Measurements from ENCODE around the gene AZU1. TPM values are rescaled to one million over a fixed set of nuclear protein-coding genes. Genes with fewer than 3 reads are reported as not detected.

The AZU1 gene
- polyA plus RNA-seq, 2 of the 4 experiments (the other 2 are of a cell fraction): 0.31 to 0.32 TPM

DNA sequence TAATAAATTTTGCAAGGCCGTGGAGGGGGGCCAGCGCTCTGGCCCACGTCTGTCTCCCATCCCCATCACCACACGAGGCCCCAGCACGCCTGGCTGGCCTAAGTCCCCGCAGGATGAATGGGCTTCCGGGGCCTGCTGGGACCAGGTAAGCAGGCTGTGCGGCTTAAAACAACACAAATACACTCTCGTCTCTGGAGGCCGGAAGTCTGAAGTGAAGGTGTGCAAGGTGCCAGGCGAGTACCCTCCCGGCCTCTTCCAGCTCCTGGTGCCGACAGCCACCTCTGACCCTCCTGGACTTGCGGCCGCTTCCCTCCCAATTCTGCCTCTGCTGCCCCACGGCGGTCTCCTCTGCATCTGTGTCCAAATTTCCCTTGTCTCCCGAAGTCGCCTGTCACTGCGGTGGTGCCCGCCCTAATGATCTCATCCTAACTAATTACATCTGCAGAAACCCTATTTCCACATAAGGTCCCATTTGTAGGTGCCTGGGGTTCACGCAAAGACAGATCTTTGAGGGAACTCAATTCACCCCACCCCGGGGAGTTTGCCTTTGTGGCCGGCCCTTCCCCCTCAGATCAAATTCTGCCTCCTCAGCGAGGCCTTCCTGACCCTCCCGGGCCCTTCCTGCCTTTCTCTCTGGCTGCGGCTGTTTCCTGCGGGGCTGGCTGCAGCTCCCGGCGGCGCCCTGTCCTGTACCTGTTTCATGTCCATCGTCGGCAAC is 38.5 kb upstream of the AZU1 start:
- Histone ChIP-seq H3K4me2 (peak overlapping the region; percentile 24; the same call in 1 of the 3 replicates), H3K9me3 (no peaks in the 10 kb centered on the region), H3K27ac (peak overlapping the region; percentile 56 to 93; a peak in 5 of 6 replicates), H3K4me3 (no peak overlapping the region), H3K4me1 (peaks cover 29% of the 10 kb centered on the region)
- 74% methylated on average over 31 of the region's 33 CpGs for WGBS (ENCODE audit: missing lambda C conversion rate)
- no peak for FAIRE-seq
- ChIA-PET POLR2A (no interaction called here), CTCF (interaction anchor here (0.6 to 1.2 kb wide), 2 partner anchors 19 to 68 kb away, joined by 3 to 4 read pairs; no protein-coding TSS in a partner anchor)
- TF ChIP-seq RNF2 (IDR thresholded peaks at IDR 0.05; ENCODE audit: borderline replicate concordance, low read depth): no peak
- no peak for TF ChIP-seq RCOR1 (IDR thresholded peaks at IDR 0.05; ENCODE audit: low read depth, low read length)
- TF ChIP-seq CEBPB (IDR thresholded peaks at IDR 0.05): no peak
- TF ChIP-seq, protein P1, sequence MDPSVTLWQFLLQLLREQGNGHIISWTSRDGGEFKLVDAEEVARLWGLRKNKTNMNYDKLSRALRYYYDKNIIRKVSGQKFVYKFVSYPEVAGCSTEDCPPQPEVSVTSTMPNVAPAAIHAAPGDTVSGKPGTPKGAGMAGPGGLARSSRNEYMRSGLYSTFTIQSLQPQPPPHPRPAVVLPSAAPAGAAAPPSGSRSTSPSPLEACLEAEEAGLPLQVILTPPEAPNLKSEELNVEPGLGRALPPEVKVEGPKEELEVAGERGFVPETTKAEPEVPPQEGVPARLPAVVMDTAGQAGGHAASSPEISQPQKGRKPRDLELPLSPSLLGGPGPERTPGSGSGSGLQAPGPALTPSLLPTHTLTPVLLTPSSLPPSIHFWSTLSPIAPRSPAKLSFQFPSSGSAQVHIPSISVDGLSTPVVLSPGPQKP (IDR thresholded peaks at IDR 0.05; ENCODE audit: low read depth, low read length): no peak
- TF ChIP-seq MYC (IDR thresholded peaks at IDR 0.05; ENCODE audit: borderline replicate concordance, low read length): no peak
- no peak for TF ChIP-seq SMC3 (IDR thresholded peaks at IDR 0.05)
- no peak for TF ChIP-seq ZC3H11A (IDR thresholded peaks at IDR 0.05)
- TF ChIP-seq TP53 (CRISPR knock-in tag; IDR thresholded peaks at IDR 0.05): no peak
- no peak for TF ChIP-seq CHD4 (IDR thresholded peaks at IDR 0.05; ENCODE audit: borderline replicate concordance)
- TF ChIP-seq NFE2L2 (conservative IDR thresholded peaks at IDR 0.05; ENCODE audit: low read length): no peak
- DNase-seq (ENCODE audit: low read depth in 1 of 2, low spot score in 1 of 2): no peak
- peak; percentile 3 to 31; a peak in 3 of 6 replicates for ATAC-seq

DNA sequence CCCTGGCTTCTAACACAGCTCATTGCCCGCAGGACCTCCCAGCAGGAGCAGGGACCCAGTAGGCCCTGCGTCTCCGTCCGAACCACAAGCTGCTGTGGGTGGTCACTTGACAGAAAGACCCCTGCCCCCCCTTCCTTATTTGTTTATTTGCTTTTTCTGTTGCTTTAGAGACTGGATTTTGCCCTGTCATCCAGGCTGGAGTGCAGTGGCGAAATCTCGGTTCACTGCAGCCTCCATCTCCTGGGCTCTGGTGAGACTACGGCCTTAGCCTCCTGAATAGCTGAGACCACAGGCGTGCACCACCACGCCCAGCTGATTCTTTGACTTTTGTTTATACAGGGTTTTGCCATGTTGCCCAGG is 38.0 kb upstream of the AZU1 start:
- FAIRE-seq: no peak
- POLR2A ChIA-PET: no interaction called here
- H3K4me2 ChIP-seq: 0 out of 3 replicates have a peak overlapping the region, but pooled peaks have one; percentile 24

DNA sequence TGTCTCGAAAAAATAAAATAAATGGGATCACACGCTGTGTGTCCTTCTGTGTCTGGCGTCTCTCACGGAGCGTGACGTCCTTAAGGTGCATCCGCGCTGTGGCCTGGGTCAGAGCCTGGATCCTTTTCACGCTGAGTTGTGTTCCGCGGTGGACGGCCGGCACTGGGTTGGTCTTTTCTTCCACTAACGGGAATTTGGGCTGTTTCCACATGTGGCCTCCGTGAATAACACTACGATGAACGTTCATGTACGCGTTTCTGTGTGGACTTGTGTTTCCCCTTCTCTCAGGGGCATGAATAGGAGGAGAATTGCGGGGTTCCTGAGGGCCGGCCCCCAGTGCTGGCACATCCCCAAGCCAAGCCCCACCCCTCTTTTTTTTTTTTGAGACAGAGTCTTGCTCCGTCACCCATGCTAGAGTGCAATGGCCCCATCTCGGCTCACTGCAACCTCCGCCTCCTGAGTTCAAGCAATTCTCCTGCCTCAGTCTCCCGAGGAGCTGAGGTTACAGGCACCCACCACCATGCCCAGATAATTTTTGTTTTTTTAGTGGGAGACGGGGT is 36.5 kb upstream of the AZU1 start:
- TF ChIP-seq ZC3H11A (IDR thresholded peaks at IDR 0.05) (no peak), RAD21 (conservative IDR thresholded peaks at IDR 0.05 in 1 of 2, IDR thresholded peaks at IDR 0.05 in 1 of 2) (no peak), JUNB (IDR thresholded peaks at IDR 0.05) (no peak), KDM1A (IDR thresholded peaks at IDR 0.05; ENCODE audit: low read depth) (no peak), TFCP2L1 (CRISPR knock-in tag; IDR thresholded peaks at IDR 0.05) (no peak), MAFK (IDR thresholded peaks at IDR 0.05; ENCODE audit: partially characterized antibody) (no peak), HDAC2 (IDR thresholded peaks at IDR 0.05) (no peak), MYC (IDR thresholded peaks at IDR 0.05; ENCODE audit: borderline replicate concordance, low read length) (no peak)
- CTCF ChIA-PET: interaction anchor here (0.6 to 0.8 kb wide), 2 partner anchors 19 to 20 kb away, joined by 3 read pairs; no protein-coding TSS in a partner anchor
- no peak overlapping the region for H3K4me3 ChIP-seq
- DNase-seq (ENCODE audit: low read depth in 1 of 2, low spot score in 1 of 2) (no peak), ATAC-seq (no peak), FAIRE-seq (no peak)
- POLR2A ChIA-PET: no interaction called here
- WGBS (ENCODE audit: missing lambda C conversion rate): 91% methylated on average over 26 of the region's 26 CpGs
- peak overlapping the region; percentile 63 to 93 for H3K27ac ChIP-seq
- peak overlapping the region; percentile 53 for H3K4me2 ChIP-seq
- peaks cover 32% of the 10 kb centered on the region for H3K4me1 ChIP-seq
- no peaks in the 10 kb centered on the region for H3K9me3 ChIP-seq

More for the DNA sequence above, 38.0 kb upstream of the AZU1 start:
- TF ChIP-seq, protein P2, sequence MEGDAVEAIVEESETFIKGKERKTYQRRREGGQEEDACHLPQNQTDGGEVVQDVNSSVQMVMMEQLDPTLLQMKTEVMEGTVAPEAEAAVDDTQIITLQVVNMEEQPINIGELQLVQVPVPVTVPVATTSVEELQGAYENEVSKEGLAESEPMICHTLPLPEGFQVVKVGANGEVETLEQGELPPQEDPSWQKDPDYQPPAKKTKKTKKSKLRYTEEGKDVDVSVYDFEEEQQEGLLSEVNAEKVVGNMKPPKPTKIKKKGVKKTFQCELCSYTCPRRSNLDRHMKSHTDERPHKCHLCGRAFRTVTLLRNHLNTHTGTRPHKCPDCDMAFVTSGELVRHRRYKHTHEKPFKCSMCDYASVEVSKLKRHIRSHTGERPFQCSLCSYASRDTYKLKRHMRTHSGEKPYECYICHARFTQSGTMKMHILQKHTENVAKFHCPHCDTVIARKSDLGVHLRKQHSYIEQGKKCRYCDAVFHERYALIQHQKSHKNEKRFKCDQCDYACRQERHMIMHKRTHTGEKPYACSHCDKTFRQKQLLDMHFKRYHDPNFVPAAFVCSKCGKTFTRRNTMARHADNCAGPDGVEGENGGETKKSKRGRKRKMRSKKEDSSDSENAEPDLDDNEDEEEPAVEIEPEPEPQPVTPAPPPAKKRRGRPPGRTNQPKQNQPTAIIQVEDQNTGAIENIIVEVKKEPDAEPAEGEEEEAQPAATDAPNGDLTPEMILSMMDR (IDR thresholded peaks at IDR 0.05): no peak
- TF ChIP-seq MAFK (IDR thresholded peaks at IDR 0.05; ENCODE audit: partially characterized antibody) (peak; percentile 1), SMC3 (IDR thresholded peaks at IDR 0.05) (no peak), CEBPB (IDR thresholded peaks at IDR 0.05) (0 out of 4 replicates have a peak, but pooled peaks of 1 of the 2 experiments have one; percentile 5)
- WGBS (ENCODE audit: missing lambda C conversion rate): 85% methylated on average over 9 of the region's 9 CpGs
- Histone ChIP-seq H3K4me1 (peaks cover 29% of the 10 kb centered on the region), H3K4me3 (no peak overlapping the region), H3K9me3 (no peaks in the 10 kb centered on the region), H3K27ac (peak overlapping the region; percentile 56 to 93; a peak in 5 of 6 replicates)
- peak in 1 of 2 experiments; percentile 13; a peak in 3 of 6 replicates for ATAC-seq
- DNase-seq (ENCODE audit: low read depth in 1 of 2, low spot score in 1 of 2): no peak
- CTCF ChIA-PET: interaction anchor here (0.6 to 1.2 kb wide), 2 partner anchors 20 to 67 kb away, joined by 3 to 4 read pairs; no protein-coding TSS in a partner anchor
